ENCODE measurements around the gene RPL34. TPM values are rescaled to one million over a fixed set of nuclear protein-coding genes. Genes with fewer than 3 reads are reported as not detected.
A peak's percentile ranks its signal among the peaks of the same experiment; 100 is the strongest.

RPL34 gene
- total RNA-seq: 1,000 to 10,000 TPM in 3 of 9 donors, 100 to 1,000 TPM in 6; 516 to 1,554 (median 963) TPM
- 1,000 to 10,000 TPM in 2 of 3 donors, 100 to 1,000 TPM in 1; 902 to 4,489 (median 3,388) TPM for polyA plus RNA-seq
- long read RNA-seq, donor 1, transcript RPL34-206 (2 exons, 629 nt): minor isoform, 136 of 1,482 reads
- long read RNA-seq, donor 1, transcript RPL34-201 (5 exons, 529 nt): minor isoform, 50 of 1,482 reads
- long read RNA-seq, donor 1, transcript RPL34-202 (5 exons, 441 nt): major isoform, 701 of 1,482 reads
- long read RNA-seq, donor 1, partial matches to known transcripts: 560 of 1,482 reads
- long read RNA-seq, donor 1, other reads (novel, unspliced or antisense): 35 of 1,482 reads
- long read RNA-seq, donor 2, transcript RPL34-201 (5 exons, 529 nt): minor isoform, 22 of 837 reads
- long read RNA-seq, donor 2, transcript RPL34-206 (2 exons, 629 nt): minor isoform, 60 of 837 reads
- long read RNA-seq, donor 2, transcript RPL34-202 (5 exons, 441 nt): major isoform, 503 of 837 reads
- long read RNA-seq, donor 2, partial matches to known transcripts: 220 of 837 reads
- long read RNA-seq, donor 2, other reads (novel, unspliced or antisense): 31 of 837 reads
- long read RNA-seq, donor 3, transcript RPL34-206 (2 exons, 629 nt): minor isoform, 157 of 1,141 reads
- long read RNA-seq, donor 3, transcript RPL34-202 (5 exons, 441 nt): major isoform, 604 of 1,141 reads
- long read RNA-seq, donor 3, transcript RPL34-201 (5 exons, 529 nt): minor isoform, 42 of 1,141 reads
- long read RNA-seq, donor 3, partial matches to known transcripts: 313 of 1,141 reads
- long read RNA-seq, donor 3, other reads (novel, unspliced or antisense): 22 of 1,141 reads
- long read RNA-seq, donor 4, transcript RPL34-201 (5 exons, 529 nt): minor isoform, 20 of 572 reads
- long read RNA-seq, donor 4, transcript RPL34-202 (5 exons, 441 nt): major isoform, 427 of 572 reads
- long read RNA-seq, donor 4, partial matches to known transcripts: 119 of 572 reads
- long read RNA-seq, donor 4, other reads (novel, unspliced or antisense): 6 of 572 reads
- long read RNA-seq, donor 5, transcript RPL34-202 (5 exons, 441 nt): major isoform, 687 of 835 reads
- long read RNA-seq, donor 5, transcript RPL34-201 (5 exons, 529 nt): minor isoform, 19 of 835 reads
- long read RNA-seq, donor 5, partial matches to known transcripts: 108 of 835 reads
- long read RNA-seq, donor 5, other reads (novel, unspliced or antisense): 17 of 835 reads
- long read RNA-seq, donor 6, transcript RPL34-201 (5 exons, 529 nt): minor isoform, 15 of 797 reads
- long read RNA-seq, donor 6, transcript RPL34-202 (5 exons, 441 nt): major isoform, 613 of 797 reads
- long read RNA-seq, donor 6, partial matches to known transcripts: 157 of 797 reads
- long read RNA-seq, donor 6, other reads (novel, unspliced or antisense): 12 of 797 reads
- long read RNA-seq, donor 7, transcript RPL34-202 (5 exons, 441 nt): major isoform, 384 of 663 reads
- long read RNA-seq, donor 7, transcript RPL34-201 (5 exons, 529 nt): minor isoform, 12 of 663 reads
- long read RNA-seq, donor 7, transcript RPL34-206 (2 exons, 629 nt): minor isoform, 47 of 663 reads
- long read RNA-seq, donor 7, partial matches to known transcripts: 210 of 663 reads
- long read RNA-seq, donor 7, other reads (novel, unspliced or antisense): 10 of 663 reads
- long read RNA-seq, donor 8, transcript RPL34-202 (5 exons, 441 nt): major isoform, 883 of 1,296 reads
- long read RNA-seq, donor 8, transcript RPL34-206 (2 exons, 629 nt): minor isoform, 63 of 1,296 reads
- long read RNA-seq, donor 8, transcript RPL34-201 (5 exons, 529 nt): minor isoform, 25 of 1,296 reads
- long read RNA-seq, donor 8, partial matches to known transcripts: 285 of 1,296 reads
- long read RNA-seq, donor 8, other reads (novel, unspliced or antisense): 39 of 1,296 reads
- long read RNA-seq, donor 9, transcript RPL34-201 (5 exons, 529 nt): minor isoform, 28 of 1,341 reads
- long read RNA-seq, donor 9, transcript RPL34-206 (2 exons, 629 nt): minor isoform, 169 of 1,341 reads
- long read RNA-seq, donor 9, transcript RPL34-202 (5 exons, 441 nt): major isoform, 765 of 1,341 reads
- long read RNA-seq, donor 9, partial matches to known transcripts: 341 of 1,341 reads
- long read RNA-seq, donor 9, other reads (novel, unspliced or antisense): 35 of 1,341 reads
- long read RNA-seq, donor 10, transcript RPL34-201 (5 exons, 529 nt): minor isoform, 10 of 505 reads
- long read RNA-seq, donor 10, transcript RPL34-206 (2 exons, 629 nt): minor isoform, 30 of 505 reads
- long read RNA-seq, donor 10, transcript RPL34-202 (5 exons, 441 nt): major isoform, 328 of 505 reads
- long read RNA-seq, donor 10, partial matches to known transcripts: 122 of 505 reads
- long read RNA-seq, donor 10, other reads (novel, unspliced or antisense): 13 of 505 reads

- peak within 1 kb of the TSS; percentile 2 to 87 (median 78) for H3K27ac ChIP-seq
- intact Hi-C loops (cut with DNase I): no loop called here
- TF ChIP-seq CTCF (IDR thresholded peaks at IDR 0.05) (no peak), POLR2A (IDR thresholded peaks at IDR 0.05) (peak; percentile 87 to 92)
- H3K36me3 ChIP-seq (replicated peaks in 1 of 2): peaks cover 0 to 34% of the 10 kb centered on the region in 2 donors
- DNase-seq: peak; percentile 96 to 99 (median 99)
- no peaks in the 10 kb centered on the region for H3K9me3 ChIP-seq (replicated peaks in 1 of 3)
- H3K27me3 ChIP-seq: no peaks in the 10 kb centered on the region
- WGBS, 4 donors: 0 to 1% (median 0%) methylated on average over 21 to 32 of the region's 32 CpGs
- H3K4me3 ChIP-seq: peak within 1 kb of the TSS; percentile 56 to 81 (median 76)
- H3K4me1 ChIP-seq (replicated peaks in 1 of 2): peaks cover 5 to 33% of the 10 kb centered on the region in 2 donors
These were observed at the start of gene RPL34 for GRCh38 chr4:108620101-108620932. RPL34 (plus strand) TSS chr4:108620576; CDS start chr4:108621960, 1,384 bp downstream.

GRCh38 chr4:108570993-108571569 lies 49.3 kb upstream of the RPL34 start:
- Histone ChIP-seq H3K27ac (no peak overlapping the region), H3K9me3 (replicated peaks in 1 of 3) (no peaks in the 10 kb centered on the region), H3K36me3 (replicated peaks in 1 of 2) (no peaks in the 10 kb centered on the region), H3K4me1 (replicated peaks in 1 of 2) (no peaks in the 10 kb centered on the region), H3K27me3 (no peaks in the 10 kb centered on the region), H3K4me3 (no peak overlapping the region)
- DNase-seq: no peak
- intact Hi-C loops (cut with DNase I): loop anchor here (10.0 kb wide), 2 partner anchors 516 to 556 kb away; no protein-coding TSS in a partner anchor
- WGBS, 4 donors: 65 to 80% (median 72%) methylated on average over 4 of the region's 4 CpGs
- TF ChIP-seq POLR2A (IDR thresholded peaks at IDR 0.05): no peak
- no peak for TF ChIP-seq CTCF (IDR thresholded peaks at IDR 0.05)

Data from adrenal gland (tissue), 19 donors.